CMK (cell line): ENCODE data around the gene PCNX1.
"Not testable (repeated sequence)": the region's sequence is repeated elsewhere in the genome, so short reads cannot be mapped to it uniquely, and the experiment has no call there.

Experiments used
- DNase-seq: peaks from one replicate; pipeline ENCODE4 v3.0.0-alpha.2; 2010; ENCODE audit warnings: low read depth

The PCNX1 gene

GRCh38 chr14:71123579-71124135 is 216.4 kb downstream of the PCNX1 start:
- DNase-seq: no peak

DNA sequence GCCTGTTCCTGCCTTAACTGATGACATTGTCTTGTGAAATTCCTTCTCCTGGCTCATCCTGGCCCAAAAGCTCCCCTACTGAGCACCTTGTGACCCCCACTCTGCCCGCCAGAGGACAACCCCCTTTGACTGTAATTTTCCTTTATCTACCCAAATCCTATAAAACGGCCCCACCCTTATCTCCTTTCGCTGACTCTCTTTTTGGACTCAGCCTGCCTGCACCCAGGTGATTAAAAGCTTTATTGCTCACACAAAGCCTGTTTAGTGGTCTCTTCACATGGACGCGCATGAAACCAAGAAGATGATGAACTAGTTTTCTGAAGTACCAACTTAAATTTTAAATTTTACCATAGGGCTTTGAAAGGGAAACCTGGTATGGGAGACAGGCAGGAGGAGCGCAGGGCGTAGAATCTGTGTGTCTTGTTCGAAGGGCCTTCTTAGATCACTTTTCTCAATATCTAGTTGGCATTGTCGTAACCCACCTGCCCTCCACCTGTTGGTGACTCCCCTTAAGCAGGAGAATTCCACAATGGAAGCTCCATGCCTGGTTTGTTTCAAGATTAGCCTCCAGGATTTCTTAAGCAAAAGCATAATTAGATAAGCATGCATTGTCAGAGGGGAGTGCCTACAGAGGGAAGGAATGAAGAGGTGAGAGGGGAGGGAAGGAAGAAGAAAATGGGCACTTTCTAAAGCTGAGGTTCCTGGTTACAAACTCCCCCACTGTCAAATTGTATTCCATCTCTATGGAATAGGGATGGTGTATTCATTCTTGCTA is 222.6 kb downstream of the PCNX1 start:
- not testable (repeated sequence) for DNase-seq

DNA sequence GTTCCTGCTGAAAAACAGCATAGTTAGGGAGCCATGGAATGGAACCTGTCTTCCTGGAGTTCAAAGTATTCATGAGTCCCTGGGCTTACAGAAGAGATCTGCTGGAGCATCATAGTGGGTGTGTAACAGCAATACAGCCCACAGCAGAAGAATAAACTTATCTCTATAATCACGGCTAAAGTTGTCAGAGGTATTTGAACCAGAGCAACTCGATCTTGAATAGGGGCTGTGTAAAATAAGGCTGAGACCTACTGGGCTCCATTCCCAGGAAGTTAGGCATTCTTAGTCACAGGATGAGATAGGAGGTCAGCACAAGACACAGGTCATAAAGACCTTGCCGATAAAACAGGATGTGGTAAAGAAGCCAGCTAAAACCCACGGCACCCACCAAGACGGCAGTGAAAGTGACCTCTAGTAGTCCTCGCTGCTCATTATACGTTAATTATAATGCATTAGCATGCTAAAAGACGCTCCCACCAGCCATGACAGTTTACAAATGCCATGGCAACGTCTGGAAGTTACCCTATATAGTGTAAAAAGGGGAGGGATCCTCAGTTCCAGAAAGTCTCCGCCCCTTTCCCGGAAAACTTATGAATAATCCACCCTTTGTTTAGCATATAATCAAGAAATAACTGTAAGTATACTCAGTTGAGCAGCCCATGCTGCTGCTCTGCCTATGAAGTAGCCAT is 223.4 kb downstream of the PCNX1 start:
- DNase-seq: peak; percentile 58

GRCh38 chr14:71133296-71133695 is 226.0 kb downstream of the PCNX1 start:
- DNase-seq: no peak

- DNase-seq: no peak
Measured at GRCh38 chr14:71135496-71135895, 228.2 kb downstream of the PCNX1 start.

GRCh38 chr14:71135911-71136310 is 228.7 kb downstream of the PCNX1 start:
- DNase-seq: no peak

GRCh38 chr14:71136386-71137060 is 229.3 kb downstream of the PCNX1 start:
- no peak for DNase-seq

- DNase-seq: no peak
Measured at GRCh38 chr14:71137536-71138447, 230.5 kb downstream of the PCNX1 start.

DNA sequence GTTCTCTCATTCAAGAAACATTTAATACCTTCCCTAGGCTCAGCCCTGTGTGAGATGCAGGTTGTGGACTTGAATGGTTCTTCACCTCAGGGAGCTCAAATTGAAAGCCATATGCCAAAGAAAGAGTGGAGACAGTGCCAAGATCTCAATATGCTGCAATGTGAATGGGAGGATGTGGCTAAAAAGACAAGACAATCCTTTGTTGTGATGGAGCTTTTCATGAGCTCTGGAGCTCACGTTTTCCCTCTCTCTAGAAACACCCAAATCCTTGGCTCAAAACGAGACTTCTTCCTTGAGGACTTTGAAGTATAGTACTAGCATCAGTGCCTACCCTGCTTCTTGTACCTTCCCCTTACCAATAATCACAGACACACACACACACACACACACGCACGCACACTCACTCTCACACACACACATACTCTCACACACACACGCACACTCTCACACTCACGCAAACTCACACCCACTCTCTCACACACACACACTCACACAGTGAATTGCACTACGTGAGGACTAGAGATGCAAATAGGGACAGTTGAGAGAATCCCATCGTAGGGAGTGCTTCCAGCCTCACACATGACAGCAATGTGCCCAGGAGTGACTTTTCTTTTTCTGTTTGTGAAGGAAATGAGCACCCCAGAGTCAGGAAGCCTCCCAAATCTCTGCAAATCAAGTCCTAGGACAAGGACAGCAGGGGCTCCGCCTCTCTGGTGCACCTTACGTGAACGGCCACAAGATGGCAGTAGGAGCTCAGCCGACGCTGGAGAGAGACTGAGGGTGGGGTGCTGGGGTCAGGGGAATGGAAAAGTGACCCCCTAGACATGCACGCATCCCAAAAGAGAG is 231.4 kb downstream of the PCNX1 start:
- no peak for DNase-seq

DNA sequence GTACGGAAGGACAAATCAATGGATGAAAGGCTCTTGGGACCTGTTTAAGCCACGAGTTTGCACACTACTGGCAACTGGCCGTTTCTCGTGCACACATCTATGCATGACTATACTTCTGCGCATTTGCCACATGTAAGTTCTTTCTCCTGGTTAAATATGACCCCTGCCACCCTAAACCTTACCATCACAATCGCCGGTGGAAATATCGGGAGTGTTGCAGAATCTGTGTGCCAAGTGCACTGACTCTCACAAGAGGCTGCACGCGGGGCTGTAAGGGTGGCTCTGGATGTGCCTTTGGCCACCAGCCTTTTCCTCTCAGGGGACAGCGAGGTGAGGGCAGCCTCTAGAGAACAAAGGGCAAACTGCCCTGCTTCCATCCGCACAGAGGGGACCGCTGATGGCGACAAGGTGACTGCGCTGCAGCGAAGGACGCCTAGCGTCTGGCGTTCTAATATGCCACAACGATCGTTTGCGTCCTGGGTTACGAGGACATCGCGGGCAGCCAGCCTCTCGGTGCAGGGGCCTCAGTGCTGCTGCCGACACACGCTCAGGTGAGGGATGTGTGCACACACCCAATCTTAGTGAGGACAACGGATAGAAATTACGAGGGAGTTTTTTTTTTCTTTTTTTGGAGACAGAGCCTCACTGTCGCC is 232.2 kb downstream of the PCNX1 start:
- DNase-seq: no peak

DNA sequence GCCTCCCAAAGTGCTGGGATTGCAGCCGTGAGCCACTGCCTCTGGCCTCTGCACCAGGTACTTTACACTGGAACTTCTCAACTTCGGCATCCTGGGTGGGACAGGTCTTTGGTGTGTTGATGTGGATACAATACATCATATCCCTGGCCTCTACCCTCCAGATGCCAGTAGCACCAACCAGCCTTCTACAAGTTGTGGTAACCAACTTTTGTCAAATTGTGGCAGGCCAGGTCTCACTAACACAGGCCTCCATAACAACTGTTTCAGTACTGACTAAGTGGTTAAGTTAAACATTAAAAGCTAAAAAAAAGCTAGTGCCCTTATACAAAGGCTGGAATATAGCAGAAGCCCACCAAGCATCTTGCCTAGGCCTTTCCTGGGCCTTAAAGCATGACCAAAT is 232.9 kb downstream of the PCNX1 start:
- DNase-seq: no peak

DNA sequence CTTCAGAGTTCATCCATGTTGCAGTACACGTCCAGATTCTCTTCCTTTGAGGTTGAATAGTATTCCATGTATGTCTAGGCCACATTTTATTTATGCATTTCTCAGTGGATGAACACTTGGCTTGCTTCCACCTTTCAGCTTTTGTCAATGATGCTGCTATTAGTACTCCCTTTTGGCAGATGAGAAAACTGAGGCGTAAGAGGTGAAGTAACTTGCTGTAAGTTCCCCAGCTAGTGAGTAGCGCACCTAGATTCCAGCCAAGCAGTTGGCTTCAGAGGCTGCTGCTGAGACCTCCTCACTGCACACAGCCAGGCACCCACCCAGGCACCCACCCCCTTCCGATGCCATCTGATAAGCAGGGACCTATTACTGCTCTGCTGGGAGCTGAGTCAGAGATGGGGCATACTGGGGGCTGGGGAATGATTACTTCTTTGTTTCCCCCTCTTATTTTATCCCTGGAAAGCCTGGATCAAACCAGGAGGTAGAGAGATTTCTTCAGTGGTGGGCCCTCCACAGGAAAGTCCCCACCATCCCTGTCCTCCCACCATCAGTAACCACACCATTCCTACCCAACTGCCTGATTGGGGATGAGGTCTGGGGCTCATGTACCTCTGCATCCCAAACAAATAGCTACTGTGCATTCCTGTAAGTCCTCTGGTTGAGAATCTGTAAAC is 234.6 kb downstream of the PCNX1 start:
- no peak for DNase-seq

GRCh38 chr14:71142375-71143038 is 235.2 kb downstream of the PCNX1 start:
- DNase-seq: no peak

DNA sequence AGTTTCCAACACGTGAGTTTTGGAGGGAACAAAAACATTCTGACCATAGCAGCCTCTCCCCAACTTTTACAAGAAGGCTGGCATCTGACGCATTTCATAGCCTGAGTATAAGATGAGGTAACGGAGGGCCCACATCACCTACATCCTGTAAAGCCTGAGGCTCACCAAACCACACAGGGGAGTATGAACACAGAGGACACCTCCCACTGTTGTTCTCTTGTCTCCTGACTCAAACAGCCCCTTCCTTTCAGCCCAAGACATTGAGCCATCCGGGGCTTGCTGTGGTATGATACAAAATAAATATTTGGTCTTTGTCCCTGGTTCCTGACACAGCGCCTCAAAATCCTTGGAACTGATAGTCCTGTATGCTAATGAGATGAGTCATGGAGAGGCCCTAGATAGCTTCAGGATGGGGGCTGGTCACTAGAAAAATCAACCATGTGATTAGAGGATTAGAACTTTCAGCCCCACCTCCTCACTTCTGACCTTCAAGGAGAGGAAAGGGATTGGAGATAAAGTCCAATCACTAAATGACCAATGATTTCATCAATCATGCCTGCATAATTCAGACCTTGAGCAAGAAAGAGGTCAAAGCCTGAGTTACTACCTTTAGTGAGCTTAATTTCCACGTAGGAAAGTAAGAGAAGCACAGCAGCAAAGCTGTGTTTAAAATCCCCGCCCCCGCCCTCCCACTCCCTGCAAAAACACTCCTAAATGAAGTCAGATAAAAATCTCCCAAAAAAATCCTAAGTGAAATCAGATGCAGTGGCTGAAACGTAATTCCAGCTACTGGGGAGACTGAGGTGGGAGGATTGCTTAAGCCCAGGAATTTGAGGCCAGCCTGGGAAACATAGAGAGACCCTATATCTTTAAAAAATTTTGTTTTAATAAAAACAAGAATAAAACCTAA is 236.4 kb downstream of the PCNX1 start:
- no peak for DNase-seq

GRCh38 chr14:71147335-71147734 is 240.1 kb downstream of the PCNX1 start:
- DNase-seq: not testable (repeated sequence)

- no peak for DNase-seq
Measured at GRCh38 chr14:71148627-71149026, 241.4 kb downstream of the PCNX1 start.

- no peak for DNase-seq
Measured at GRCh38 chr14:71150737-71151136, 243.5 kb downstream of the PCNX1 start.

DNA sequence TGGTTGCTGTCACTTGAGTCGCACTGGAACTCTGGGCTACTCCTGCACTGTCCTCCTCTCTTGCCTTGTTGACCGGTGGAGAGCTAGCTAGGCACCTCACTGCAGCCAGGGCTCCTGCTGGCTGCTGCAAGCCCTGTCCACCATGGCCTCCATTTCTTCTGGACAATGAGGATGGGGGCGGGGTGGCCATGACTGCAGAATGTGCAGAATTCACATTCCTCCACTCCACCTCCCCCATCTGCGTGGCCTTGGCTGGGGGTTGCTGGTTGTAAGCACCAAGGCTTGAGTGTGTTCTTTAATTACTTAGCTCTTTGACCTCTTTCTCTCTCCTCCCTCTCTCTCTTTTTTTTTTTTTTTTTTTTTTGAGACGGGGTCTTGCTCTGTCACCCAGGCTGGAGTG is 248.5 kb downstream of the PCNX1 start:
- DNase-seq: no peak
